Neural progenitor cell (in vitro differentiated cells): ENCODE measurements around the gene LRRC4B. TPM values are rescaled to one million over a fixed set of nuclear protein-coding genes. Genes with fewer than 3 reads are reported as not detected.

Experiments
- DNase-seq: peaks from one replicate; pipeline ENCODE4 v3.0.0-alpha.2; 2016; ENCODE audit warnings: low spot score
- H2AFZ ChIP-seq: fragments of 200-600 bp; sonication (generic); replicated peaks from 2 replicates; pipeline ENCODE4 v1.6.1; 2016; ENCODE audit warnings: antibody characterized with exemption
- H3F3A ChIP-seq: fragments of 200-600 bp; sonication (generic); 2 replicates; pipeline ENCODE4 v1.6.1; 2016; ENCODE audit warnings: antibody characterized with exemption, low read depth
- H3K27ac ChIP-seq: fragments of 200-600 bp; sonication (generic); 2 replicates; pipeline ENCODE4 v1.5.1; 2016; ENCODE audit warnings: mild to moderate bottlenecking
- H3K27me3 ChIP-seq: fragments of 200-600 bp; sonication (generic); 2 replicates; pipeline ENCODE4 v1.6.1; 2016; ENCODE audit warnings: mild to moderate bottlenecking, moderate library complexity
- H3K36me3 ChIP-seq: fragments of 200-600 bp; sonication (generic); 2 replicates; pipeline ENCODE4 v1.5.1; 2016
- H3K4me1 ChIP-seq: fragments of 200-600 bp; sonication (generic); 2 replicates; pipeline ENCODE4 v1.6.1; 2016; ENCODE audit warnings: mixed run types
- H3K4me2 ChIP-seq: fragments of 200-600 bp; sonication (generic); 2 replicates; pipeline ENCODE4 v1.6.1; 2016
- H3K4me3 ChIP-seq: fragments of 200-600 bp; sonication (generic); 2 replicates; pipeline ENCODE4 v1.5.1; 2016
- H3K79me2 ChIP-seq: fragments of 200-600 bp; sonication (generic); 2 replicates; pipeline ENCODE4 v1.6.1; 2016; ENCODE audit warnings: low read depth
- H3K9ac ChIP-seq: fragments of 200-600 bp; sonication (generic); 2 replicates; pipeline ENCODE4 v1.6.1; 2016
- H3K9me3 ChIP-seq: fragments of 200-600 bp; sonication (generic); 2 replicates; pipeline ENCODE4 v1.5.1; 2016; ENCODE audit warnings: low read depth
- H4K20me1 ChIP-seq: fragments of 200-600 bp; sonication (generic); 2 replicates; pipeline ENCODE4 v1.6.1; 2016; ENCODE audit warnings: low read depth
- H3K27ac Mint-ChIP-seq: 3 replicates; pipeline ENCODE4 v1.8.0; 2021; ENCODE audit warnings: mixed read lengths
- H3K27me3 Mint-ChIP-seq: 2 replicates; pipeline ENCODE4 v1.8.0; 2022; ENCODE audit warnings: low read depth, mild to moderate bottlenecking, inconsistent platforms, moderate library complexity, mixed read lengths; ENCODE audit not compliant: insufficient read depth
- H3K36me3 Mint-ChIP-seq: 3 replicates; pipeline ENCODE4 v1.8.0; 2021; ENCODE audit warnings: mixed read lengths
- H3K4me1 Mint-ChIP-seq: 3 replicates; pipeline ENCODE4 v1.8.0; 2021; ENCODE audit warnings: mixed read lengths
- H3K4me3 Mint-ChIP-seq: 3 replicates; pipeline ENCODE4 v1.8.0; 2021; ENCODE audit warnings: mild to moderate bottlenecking, moderate library complexity, mixed read lengths
- H3K9me3 Mint-ChIP-seq: 3 replicates; pipeline ENCODE4 v1.8.0; 2020; ENCODE audit warnings: mixed read lengths
- EZH2 ChIP-seq: fragments of 200-600 bp; sonication (generic); IDR thresholded peaks from 2 replicates; pipeline ENCODE4 v1.6.1; 2017; ENCODE audit warnings: antibody characterized with exemption, mild to moderate bottlenecking, moderate library complexity
- EZH2phosphoT487 ChIP-seq: fragments of 200-600 bp; sonication (generic); IDR thresholded peaks from 2 replicates; pipeline ENCODE4 v1.6.1; 2017; ENCODE audit warnings: antibody characterized with exemption
- total RNA-seq: library from RNA; depleted of rRNA; stranded (reverse); fragments of >200 nt; gene quantifications from 2 replicates; pipeline ENCODE4 v1.2.3, GENCODE V29; 2015; ENCODE audit warnings: low replicate concordance
- TF ChIP-seq, protein P1 (sequence below): fragments of 200-600 bp; sonication (generic); IDR thresholded peaks from 2 replicates; pipeline ENCODE4 v1.5.1; 2017; ENCODE audit warnings: antibody characterized with exemption, mild to moderate bottlenecking

The LRRC4B gene
- total RNA-seq, 1 donor from 2014 or later = 12.0 TPM

DNA sequence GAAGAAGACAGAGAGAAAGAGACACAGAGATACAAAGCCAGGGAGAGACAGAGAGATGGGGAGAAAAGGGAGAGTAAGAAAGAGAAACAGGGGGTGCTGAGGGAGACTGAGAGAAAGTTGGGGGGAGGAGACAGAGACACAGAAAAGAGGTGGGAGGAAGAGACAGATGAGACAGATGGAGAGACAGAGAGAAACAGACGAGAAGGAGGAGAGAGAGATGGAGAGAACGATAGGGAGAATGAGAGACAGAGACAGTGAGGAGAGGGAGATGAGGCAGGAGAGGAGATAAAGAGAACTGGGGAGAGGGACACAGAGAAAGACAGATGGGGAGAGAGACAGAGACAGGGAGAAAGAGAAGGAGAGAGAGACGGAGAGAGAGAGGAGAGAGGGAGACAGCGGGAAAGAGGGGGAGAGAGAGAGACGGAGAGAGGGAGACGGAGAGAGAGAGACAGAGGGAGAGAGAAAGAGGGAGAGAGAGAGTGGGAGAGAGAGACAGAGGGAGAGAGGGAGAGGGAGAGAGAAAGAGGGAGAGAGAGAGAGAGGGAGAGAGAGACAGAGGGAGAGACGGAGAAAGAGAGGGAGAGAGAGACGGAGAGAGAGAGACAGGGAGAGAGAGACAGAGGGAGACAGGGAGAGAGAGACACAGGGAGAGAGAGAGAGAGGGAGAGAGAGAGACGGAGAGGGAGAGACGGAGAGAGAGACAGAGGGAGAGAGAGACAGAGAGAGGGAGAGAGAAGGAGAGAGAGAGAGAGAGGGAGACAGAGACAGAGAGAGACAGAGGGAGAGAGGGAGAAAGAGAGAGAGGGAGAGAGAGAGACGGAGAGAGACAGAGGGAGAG, 69.8 kb downstream of the LRRC4B start:
- peaks cover 64% of the 10 kb centered on the region for H3K27me3 ChIP-seq

DNA sequence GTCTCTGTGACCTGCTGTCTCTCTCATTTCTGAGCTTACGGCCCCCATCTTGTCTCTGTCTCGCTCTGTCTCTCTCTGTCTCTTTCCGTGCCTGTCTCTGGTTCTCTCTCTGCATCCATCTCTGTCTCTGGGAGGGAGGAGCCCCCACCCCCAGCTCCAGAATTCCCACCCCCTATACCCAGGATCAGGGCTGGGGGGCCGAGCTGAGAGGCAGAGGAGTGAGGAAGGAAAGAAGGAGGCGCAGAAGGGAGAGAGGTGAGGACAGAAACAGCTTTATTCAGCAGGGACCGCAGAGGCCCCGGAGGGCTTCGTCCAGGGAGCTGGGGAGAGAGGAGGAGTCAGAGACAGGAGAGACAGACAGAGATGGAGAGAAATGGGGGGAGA, 71.2 kb downstream of the LRRC4B start:
- H3K79me2 ChIP-seq = no peaks in the 10 kb centered on the region
- H3K4me2 ChIP-seq = peak overlapping the region; percentile 34
- no peaks in the 10 kb centered on the region for H3K36me3 ChIP-seq
- H3F3A ChIP-seq = no peaks in the 10 kb centered on the region
- peaks cover 14% of the 10 kb centered on the region for H3K4me1 ChIP-seq
- H3K27me3 Mint-ChIP-seq = peaks cover 10% of the 10 kb centered on the region
- no peak overlapping the region for H3K4me3 Mint-ChIP-seq
- H3K4me3 ChIP-seq = no peak overlapping the region
- no peaks in the 10 kb centered on the region for H3K9me3 ChIP-seq
- no peaks in the 10 kb centered on the region for H3K9me3 Mint-ChIP-seq
- H3K27ac ChIP-seq = no peak overlapping the region
- peaks cover 78% of the 10 kb centered on the region for H3K27me3 ChIP-seq
- no peak overlapping the region for H3K27ac Mint-ChIP-seq
- no peaks in the 10 kb centered on the region for H3K36me3 Mint-ChIP-seq
- no peaks in the 10 kb centered on the region for H4K20me1 ChIP-seq
- DNase-seq = no peak
- no peak overlapping the region for H2AFZ ChIP-seq
- no peak overlapping the region for H3K9ac ChIP-seq
- TF ChIP-seq, protein P1, sequence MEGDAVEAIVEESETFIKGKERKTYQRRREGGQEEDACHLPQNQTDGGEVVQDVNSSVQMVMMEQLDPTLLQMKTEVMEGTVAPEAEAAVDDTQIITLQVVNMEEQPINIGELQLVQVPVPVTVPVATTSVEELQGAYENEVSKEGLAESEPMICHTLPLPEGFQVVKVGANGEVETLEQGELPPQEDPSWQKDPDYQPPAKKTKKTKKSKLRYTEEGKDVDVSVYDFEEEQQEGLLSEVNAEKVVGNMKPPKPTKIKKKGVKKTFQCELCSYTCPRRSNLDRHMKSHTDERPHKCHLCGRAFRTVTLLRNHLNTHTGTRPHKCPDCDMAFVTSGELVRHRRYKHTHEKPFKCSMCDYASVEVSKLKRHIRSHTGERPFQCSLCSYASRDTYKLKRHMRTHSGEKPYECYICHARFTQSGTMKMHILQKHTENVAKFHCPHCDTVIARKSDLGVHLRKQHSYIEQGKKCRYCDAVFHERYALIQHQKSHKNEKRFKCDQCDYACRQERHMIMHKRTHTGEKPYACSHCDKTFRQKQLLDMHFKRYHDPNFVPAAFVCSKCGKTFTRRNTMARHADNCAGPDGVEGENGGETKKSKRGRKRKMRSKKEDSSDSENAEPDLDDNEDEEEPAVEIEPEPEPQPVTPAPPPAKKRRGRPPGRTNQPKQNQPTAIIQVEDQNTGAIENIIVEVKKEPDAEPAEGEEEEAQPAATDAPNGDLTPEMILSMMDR = no peak
- TF ChIP-seq EZH2phosphoT487 = no peak
- no peak for TF ChIP-seq EZH2
- peaks cover 9% of the 10 kb centered on the region for H3K4me1 Mint-ChIP-seq

More for the DNA sequence above, 69.8 kb downstream of the LRRC4B start:
- H3K4me3 ChIP-seq = no peak overlapping the region
- no peaks in the 10 kb centered on the region for H3K79me2 ChIP-seq
- H3F3A ChIP-seq = no peaks in the 10 kb centered on the region
- Mint-ChIP-seq H3K27ac (no peak overlapping the region), H3K27me3 (peaks cover 6% of the 10 kb centered on the region), H3K36me3 (no peaks in the 10 kb centered on the region), H3K4me1 (peaks cover 6% of the 10 kb centered on the region), H3K4me3 (no peak overlapping the region), H3K9me3 (no peaks in the 10 kb centered on the region)
- no peak overlapping the region for H3K4me2 ChIP-seq
- no peaks in the 10 kb centered on the region for H4K20me1 ChIP-seq
- H3K9ac ChIP-seq = no peak overlapping the region
- H3K4me1 ChIP-seq = peaks cover 14% of the 10 kb centered on the region
- H2AFZ ChIP-seq = no peak overlapping the region
- no peaks in the 10 kb centered on the region for H3K36me3 ChIP-seq
- no peak for DNase-seq
- TF ChIP-seq EZH2 (no peak), EZH2phosphoT487 (no peak)
- TF ChIP-seq, protein P1 = no peak
- H3K9me3 ChIP-seq = no peaks in the 10 kb centered on the region
- H3K27ac ChIP-seq = no peak overlapping the region

DNA sequence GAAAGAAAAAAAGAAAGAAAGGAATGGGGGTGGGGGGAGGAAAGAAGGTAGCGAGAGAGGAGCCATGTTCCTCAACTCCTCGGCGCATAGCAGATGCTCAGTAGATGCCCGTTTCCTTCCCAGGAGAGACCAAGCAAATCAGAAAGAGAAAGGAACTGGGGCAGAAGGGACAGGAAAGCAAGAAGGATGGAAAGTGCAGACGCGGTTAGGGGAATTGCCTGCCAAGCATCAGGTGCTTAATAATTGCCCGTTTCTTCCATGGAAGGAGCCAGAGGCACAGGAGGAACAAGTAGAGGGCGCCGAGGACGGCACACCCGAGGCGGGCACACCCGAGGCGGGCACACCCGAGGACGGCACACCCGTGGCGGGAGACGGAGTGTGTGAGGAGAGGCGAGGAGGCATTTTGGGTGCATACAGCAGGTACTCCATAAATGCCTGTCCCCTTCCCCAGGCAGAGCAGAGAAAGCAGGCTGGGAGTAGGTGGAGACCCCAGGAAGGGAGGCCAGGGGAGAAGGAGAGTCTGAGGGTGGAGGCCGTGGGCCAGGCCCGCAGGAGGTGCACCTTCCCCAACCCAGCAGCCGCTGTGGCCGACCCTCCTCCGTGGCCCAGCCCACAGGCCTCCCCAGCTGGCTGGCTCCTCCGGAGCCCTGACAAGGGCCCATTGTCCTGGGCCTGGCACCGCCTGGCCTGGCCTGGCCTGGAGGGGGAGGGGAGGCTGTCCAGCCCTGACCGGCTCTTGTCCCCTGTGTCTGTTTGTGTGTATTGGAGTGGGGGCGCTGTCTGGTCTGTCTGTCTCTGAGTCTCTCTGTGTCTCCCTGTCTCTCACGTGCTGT, 71.8 kb downstream of the LRRC4B start:
- no peak overlapping the region for H3K27ac Mint-ChIP-seq
- H3K27me3 Mint-ChIP-seq = peaks cover 15% of the 10 kb centered on the region
- peaks cover 14% of the 10 kb centered on the region for H3K4me1 ChIP-seq
- H3K4me3 Mint-ChIP-seq = no peak overlapping the region
- H3K9me3 ChIP-seq = no peaks in the 10 kb centered on the region
- peaks cover 2% of the 10 kb centered on the region for H3K9me3 Mint-ChIP-seq
- DNase-seq = peak; percentile 81
- TF ChIP-seq EZH2 = no peak
- TF ChIP-seq, protein P1 = peak; percentile 8
- peaks cover 84% of the 10 kb centered on the region for H3K27me3 ChIP-seq
- peak overlapping the region; percentile 34 for H3K4me2 ChIP-seq
- peaks cover 15% of the 10 kb centered on the region for H3K4me1 Mint-ChIP-seq
- no peaks in the 10 kb centered on the region for H3K79me2 ChIP-seq
- H3K4me3 ChIP-seq = no peak overlapping the region
- H3F3A ChIP-seq = no peaks in the 10 kb centered on the region
- no peak overlapping the region for H3K9ac ChIP-seq
- H3K36me3 Mint-ChIP-seq = no peaks in the 10 kb centered on the region
- H3K36me3 ChIP-seq = no peaks in the 10 kb centered on the region
- no peaks in the 10 kb centered on the region for H4K20me1 ChIP-seq
- H2AFZ ChIP-seq = no peak overlapping the region
- no peak overlapping the region for H3K27ac ChIP-seq
